Naive thymus-derived CD8-positive, alpha-beta T cell (primary cell): ENCODE measurements around the gene ERBIN. TPM values are rescaled to one million over a fixed set of nuclear protein-coding genes. Genes with fewer than 3 reads are reported as not detected.
"Not testable (repeated sequence)": the region's sequence is repeated elsewhere in the genome, so short reads cannot be mapped to it uniquely, and the experiment has no call there.

ENCODE experiments used
- ATAC-seq, 2 donors: fragments of 150-1000 bp; cut with Tn5 transposase in 1 of 2; sonication (Bioruptor Pico), chemical (Tn5 transposase) in 1 of 2; 1 replicate in 1 of 2; 2 replicates in 1 of 2; pipeline ENCODE4 v1.10.0; 2021; ENCODE audit warnings: mild to moderate bottlenecking in 2 of 2, moderate library complexity in 2 of 2
- POLR2A ChIA-PET: fragments of 350-600 bp; sonication (Branson Sonifier 250); formaldehyde crosslinking; loops from one replicate; lab custom pipeline; 2021; ENCODE audit warnings: antibody characterized with exemption; lab: Charles Lee
- DNase-seq, 10 donors: peaks; one replicate each; pipeline versions ENCODE4 v3.0.0 to v3.0.0-alpha.2; 2020 to 2022
- H3K27ac Mint-ChIP-seq, 10 donors: one replicate each; pipeline ENCODE4 v1.8.0; 2020 to 2022; ENCODE audit warnings: mild to moderate bottlenecking in 10 of 10, mixed read lengths in 10 of 10, moderate library complexity in 4 of 10, inconsistent platforms in 1 of 10
- H3K27me3 Mint-ChIP-seq, 5 donors: one replicate each; pipeline ENCODE4 v1.8.0; 2021 to 2022; ENCODE audit warnings: mixed read lengths in 5 of 5
- H3K36me3 Mint-ChIP-seq, 3 donors: one replicate each; pipeline ENCODE4 v1.8.0; 2020 to 2022; ENCODE audit warnings: mixed read lengths in 3 of 3, mild to moderate bottlenecking in 2 of 3, inconsistent platforms in 1 of 3
- H3K4me1 Mint-ChIP-seq, 4 donors: one replicate each; pipeline ENCODE4 v1.8.0; 2021 to 2022; ENCODE audit warnings: mixed read lengths in 4 of 4
- H3K4me3 Mint-ChIP-seq, 10 donors: one replicate each; pipeline ENCODE4 v1.8.0; 2020 to 2022; ENCODE audit warnings: mild to moderate bottlenecking in 10 of 10, mixed read lengths in 10 of 10, moderate library complexity in 6 of 10, inconsistent platforms in 1 of 10
- H3K9me3 Mint-ChIP-seq, 9 donors: one replicate each; pipeline ENCODE4 v1.8.0; 2020 to 2022; ENCODE audit warnings: mixed read lengths in 9 of 9, mild to moderate bottlenecking in 3 of 9, inconsistent platforms in 1 of 9, moderate library complexity in 1 of 9
- polyA plus RNA-seq, 3 donors: library from polyadenylated mRNA; unstranded; fragments of 300-500 nt; fragmentation: Illumina TruSeq; gene quantifications; one replicate each; pipeline ENCODE4 v1.2.3, GENCODE V29; 2021
- total RNA-seq, 8 experiments: library from RNA in 2 of 8; stranded (reverse) in 2 of 8; gene quantifications; one replicate each; pipeline ENCODE4 v1.2.3 and lab custom pipeline; 2021 to 2026

The ERBIN gene
- total and polyA plus RNA-seq, 5 experiments from 2014 or later: 50.3 to 135 (median 53.8) TPM

GRCh38 chr5:66015196-66015960, 89.0 kb downstream of the ERBIN start:
- POLR2A ChIA-PET: no interaction called here
- DNase-seq (no peak), ATAC-seq (no peak)
- Mint-ChIP-seq H3K9me3 (no peaks in the 10 kb centered on the region), H3K4me1 (peaks cover 9 to 53% (median 32%) of the 10 kb centered on the region in 4 donors), H3K27ac (peak overlapping the region in 4 of 10 donors; percentile 5 to 83 (median 62)), H3K4me3 (no peak overlapping the region), H3K27me3 (peaks cover 0 to 2% (median 0%) of the 10 kb centered on the region in 5 donors), H3K36me3 (peaks cover 0 to 77% (median 5%) of the 10 kb centered on the region in 3 donors)

DNA sequence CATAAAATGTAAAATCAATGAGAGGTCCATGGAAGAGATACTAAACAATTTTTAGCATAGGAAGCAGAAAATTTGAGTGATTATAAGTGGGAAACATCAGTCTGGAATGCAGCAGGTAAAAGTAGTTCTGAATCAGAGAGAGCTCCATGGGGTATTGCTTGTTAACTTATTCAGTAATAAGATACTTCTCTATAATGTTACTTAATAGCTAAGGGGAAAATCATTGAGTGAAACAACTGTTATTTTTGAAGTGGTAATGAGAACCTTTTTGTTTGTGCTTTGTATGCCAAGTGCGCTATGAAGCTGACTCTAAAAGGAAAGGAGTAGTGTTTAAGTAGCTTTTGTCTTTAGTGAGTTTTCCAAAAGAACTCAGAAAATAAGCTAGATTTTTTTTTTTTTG, 95.2 kb downstream of the ERBIN start:
- no peak overlapping the region for H3K4me3 Mint-ChIP-seq
- no peaks in the 10 kb centered on the region for H3K9me3 Mint-ChIP-seq
- DNase-seq (no peak), ATAC-seq (no peak)
- peak overlapping the region in 7 of 10 donors; percentile 2 to 66 (median 8) for H3K27ac Mint-ChIP-seq
- H3K4me1 Mint-ChIP-seq: peaks cover 8 to 29% (median 19%) of the 10 kb centered on the region in 4 donors
- POLR2A ChIA-PET: interaction anchor here (0.7 kb wide), 1 partner anchor 23 kb away, joined by 3 read pairs; no protein-coding TSS in a partner anchor
- H3K36me3 Mint-ChIP-seq: peaks cover 0 to 64% (median 1%) of the 10 kb centered on the region in 3 donors
- no peaks in the 10 kb centered on the region for H3K27me3 Mint-ChIP-seq

DNA sequence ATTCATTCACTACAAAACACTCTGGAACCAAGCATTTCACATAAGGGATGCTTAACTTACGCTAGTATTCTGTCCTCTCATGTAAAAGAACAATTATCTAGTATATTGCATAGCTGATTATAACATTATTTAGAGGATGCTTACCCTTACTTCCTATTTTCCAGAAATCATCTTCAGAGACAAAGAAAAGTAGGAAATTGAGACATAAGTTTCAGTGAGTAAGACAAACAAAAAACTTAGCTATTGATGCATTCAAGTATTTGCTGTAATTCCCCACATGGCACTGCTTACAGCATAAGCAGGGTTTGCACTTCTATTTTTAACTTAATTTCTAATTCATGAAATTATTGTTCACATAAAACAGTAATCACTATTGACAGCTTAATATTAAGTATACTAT, 112.9 kb downstream of the ERBIN start:
- POLR2A ChIA-PET: interaction anchor here (0.7 kb wide), 1 partner anchor 113 kb away, joined by 3 read pairs; the partner anchor contains the start of gene ERBIN
- H3K4me1 Mint-ChIP-seq: peaks cover 9 to 23% (median 18%) of the 10 kb centered on the region in 4 donors
- H3K36me3 Mint-ChIP-seq: peaks cover 0 to 83% (median 1%) of the 10 kb centered on the region in 3 donors
- ATAC-seq (no peak), DNase-seq (no peak)
- no peak overlapping the region for H3K4me3 Mint-ChIP-seq
- no peaks in the 10 kb centered on the region for H3K9me3 Mint-ChIP-seq
- no peak overlapping the region for H3K27ac Mint-ChIP-seq
- no peaks in the 10 kb centered on the region for H3K27me3 Mint-ChIP-seq

- ATAC-seq (no peak), DNase-seq (no peak)
- Mint-ChIP-seq H3K9me3 (no peaks in the 10 kb centered on the region), H3K4me3 (no peak overlapping the region), H3K27ac (peak overlapping the region in 2 of 10 donors; percentile 1 to 42), H3K27me3 (no peaks in the 10 kb centered on the region), H3K36me3 (peaks cover 0 to 83% (median 2%) of the 10 kb centered on the region in 3 donors), H3K4me1 (peaks cover 9 to 23% (median 17%) of the 10 kb centered on the region in 4 donors)
- POLR2A ChIA-PET: interaction anchor here (0.7 kb wide), 1 partner anchor 114 kb away, joined by 3 read pairs; the partner anchor contains the start of gene ERBIN
Measured at GRCh38 chr5:66039701-66040100, 113.3 kb downstream of the ERBIN start.

DNA sequence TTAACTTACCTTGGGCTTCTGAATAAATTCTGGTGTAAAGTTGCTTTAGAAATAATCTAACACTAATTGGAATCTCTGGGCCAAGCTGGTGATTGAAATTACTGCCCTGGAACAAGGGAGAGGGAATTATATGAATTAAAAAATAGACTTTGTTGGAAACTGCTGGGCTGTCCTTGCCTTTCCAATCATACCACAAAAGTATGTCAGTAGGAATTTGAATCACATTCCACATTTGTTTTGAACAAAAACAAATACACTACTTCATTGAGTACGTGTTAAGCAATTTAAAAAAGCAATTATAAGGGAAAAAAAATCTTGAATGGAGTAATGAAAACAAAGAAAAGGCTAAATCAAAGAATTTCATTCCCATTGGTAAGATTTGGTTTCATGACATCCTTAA, 115.3 kb downstream of the ERBIN start:
- Mint-ChIP-seq H3K4me1 (peaks cover 5 to 23% (median 12%) of the 10 kb centered on the region in 4 donors), H3K36me3 (peaks cover 3 to 84% (median 6%) of the 10 kb centered on the region in 3 donors), H3K27me3 (no peaks in the 10 kb centered on the region), H3K4me3 (no peak overlapping the region), H3K9me3 (no peaks in the 10 kb centered on the region), H3K27ac (peak overlapping the region in 4 of 10 donors; percentile 1 to 55 (median 29))
- POLR2A ChIA-PET: no interaction called here
- no peak for DNase-seq
- ATAC-seq: no peak

DNA sequence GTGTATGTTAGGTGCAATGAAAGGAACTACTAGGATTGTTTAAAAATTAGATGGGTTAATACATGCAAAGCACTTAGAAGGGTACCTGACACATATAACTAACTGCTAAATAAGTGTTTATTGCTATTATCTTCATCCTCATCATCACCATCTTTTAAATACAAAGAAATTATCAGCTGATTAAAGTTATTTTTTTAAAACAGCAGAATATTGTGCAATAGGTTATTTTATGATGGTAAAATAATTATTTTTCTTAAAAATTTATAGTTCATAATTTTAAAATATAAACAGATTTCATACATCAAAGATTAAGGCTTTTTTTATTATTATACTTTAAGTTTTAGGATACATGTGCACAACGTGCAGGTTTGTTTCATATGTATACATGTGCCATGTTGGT, 130.9 kb downstream of the ERBIN start:
- POLR2A ChIA-PET: no interaction called here
- H3K27me3 Mint-ChIP-seq: no peaks in the 10 kb centered on the region
- no peak overlapping the region for H3K4me3 Mint-ChIP-seq
- peaks cover 17 to 34% (median 30%) of the 10 kb centered on the region in 4 donors for H3K4me1 Mint-ChIP-seq
- peaks cover 0 to 20% (median 5%) of the 10 kb centered on the region in 9 donors for H3K9me3 Mint-ChIP-seq
- DNase-seq: no peak
- peaks cover 29 to 78% (median 35%) of the 10 kb centered on the region in 3 donors for H3K36me3 Mint-ChIP-seq
- H3K27ac Mint-ChIP-seq: no peak overlapping the region
- ATAC-seq: no peak

- peaks cover 0 to 20% (median 5%) of the 10 kb centered on the region in 9 donors for H3K9me3 Mint-ChIP-seq
- peak overlapping the region in 2 of 10 donors; percentile 5 to 53 for H3K4me3 Mint-ChIP-seq
- peaks cover 13 to 74% (median 22%) of the 10 kb centered on the region in 3 donors for H3K36me3 Mint-ChIP-seq
- peaks cover 31 to 65% (median 46%) of the 10 kb centered on the region in 4 donors for H3K4me1 Mint-ChIP-seq
- POLR2A ChIA-PET, DNase-seq, ATAC-seq, H3K27me3 Mint-ChIP-seq: not testable (repeated sequence)
- peak overlapping the region in 5 of 10 donors; percentile 14 to 76 (median 43) for H3K27ac Mint-ChIP-seq
Measured at GRCh38 chr5:66061320-66061719, 134.9 kb downstream of the ERBIN start.

- peak overlapping the region in 4 of 10 donors; percentile 11 to 77 (median 48) for H3K27ac Mint-ChIP-seq
- ATAC-seq, DNase-seq, H3K27me3 Mint-ChIP-seq, H3K4me3 Mint-ChIP-seq: not testable (repeated sequence)
- peaks cover 0 to 20% (median 5%) of the 10 kb centered on the region in 9 donors for H3K9me3 Mint-ChIP-seq
- peaks cover 11 to 73% (median 16%) of the 10 kb centered on the region in 3 donors for H3K36me3 Mint-ChIP-seq
- peaks cover 31 to 65% (median 45%) of the 10 kb centered on the region in 4 donors for H3K4me1 Mint-ChIP-seq
- POLR2A ChIA-PET: interaction anchor here (0.6 kb wide), 1 partner anchor 11 kb away, joined by 3 read pairs; no protein-coding TSS in a partner anchor
Measured at GRCh38 chr5:66063061-66063460, 136.7 kb downstream of the ERBIN start.

DNA sequence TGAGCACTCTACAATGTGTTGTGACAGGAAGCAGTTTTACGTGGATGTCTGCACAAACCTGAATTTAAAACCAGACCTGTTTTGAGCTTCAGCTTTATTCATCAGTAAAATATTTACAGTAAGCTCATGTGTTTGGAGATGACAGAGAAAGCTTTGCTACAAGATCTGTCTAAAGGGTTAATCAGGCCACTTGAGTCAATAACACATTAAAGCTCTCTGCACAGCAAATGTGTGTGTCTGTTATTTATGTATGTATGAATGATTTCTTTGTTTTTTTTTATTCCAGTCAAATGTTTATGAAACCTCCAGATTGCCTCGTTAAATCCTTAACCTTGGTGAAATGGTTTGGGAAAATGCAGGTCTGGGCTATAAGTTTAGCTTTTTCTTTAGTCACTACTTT, 140.5 kb downstream of the ERBIN start:
- DNase-seq (no peak), ATAC-seq (no peak)
- Mint-ChIP-seq H3K4me1 (peaks cover 23 to 39% (median 30%) of the 10 kb centered on the region in 4 donors), H3K27ac (no peak overlapping the region), H3K9me3 (peaks cover 0 to 4% (median 0%) of the 10 kb centered on the region in 9 donors), H3K27me3 (peaks cover 0 to 4% (median 0%) of the 10 kb centered on the region in 5 donors), H3K36me3 (peaks cover 9 to 72% (median 18%) of the 10 kb centered on the region in 3 donors), H3K4me3 (no peak overlapping the region)
- POLR2A ChIA-PET: interaction anchor here (1.2 kb wide), 1 partner anchor 141 kb away, joined by 3 read pairs; no protein-coding TSS in a partner anchor

GRCh38 chr5:66072031-66072430, 145.7 kb downstream of the ERBIN start:
- POLR2A ChIA-PET: interaction anchor here (0.7 kb wide), 1 partner anchor 42 kb away, joined by 4 read pairs; no protein-coding TSS in a partner anchor
- H3K36me3 Mint-ChIP-seq: peaks cover 5 to 51% (median 13%) of the 10 kb centered on the region in 3 donors
- DNase-seq (no peak), ATAC-seq (no peak)
- H3K9me3 Mint-ChIP-seq: no peaks in the 10 kb centered on the region
- peaks cover 0 to 4% (median 0%) of the 10 kb centered on the region in 5 donors for H3K27me3 Mint-ChIP-seq
- H3K4me3 Mint-ChIP-seq: no peak overlapping the region
- H3K4me1 Mint-ChIP-seq: peaks cover 0 to 6% (median 2%) of the 10 kb centered on the region in 4 donors
- H3K27ac Mint-ChIP-seq: peak overlapping the region in 7 of 10 donors; percentile 3 to 47 (median 15)

- Mint-ChIP-seq H3K4me3 (no peak overlapping the region), H3K27me3 (no peaks in the 10 kb centered on the region), H3K9me3 (no peaks in the 10 kb centered on the region), H3K36me3 (peaks cover 11 to 54% (median 25%) of the 10 kb centered on the region in 3 donors), H3K27ac (peak overlapping the region in 3 of 10 donors; percentile 8 to 40 (median 33)), H3K4me1 (peaks cover 4 to 17% (median 5%) of the 10 kb centered on the region in 4 donors)
- POLR2A ChIA-PET: no interaction called here
- DNase-seq (no peak), ATAC-seq (no peak)
Measured at GRCh38 chr5:66074901-66075300, 148.5 kb downstream of the ERBIN start.

- peaks cover 1 to 17% (median 5%) of the 10 kb centered on the region in 4 donors for H3K4me1 Mint-ChIP-seq
- H3K27ac Mint-ChIP-seq: no peak overlapping the region
- peaks cover 0 to 7% (median 2%) of the 10 kb centered on the region in 9 donors for H3K9me3 Mint-ChIP-seq
- DNase-seq (no peak), ATAC-seq (no peak)
- no peaks in the 10 kb centered on the region for H3K27me3 Mint-ChIP-seq
- H3K4me3 Mint-ChIP-seq: no peak overlapping the region
- POLR2A ChIA-PET: no interaction called here
- peaks cover 13 to 41% (median 32%) of the 10 kb centered on the region in 3 donors for H3K36me3 Mint-ChIP-seq
Measured at GRCh38 chr5:66080664-66081063, 154.3 kb downstream of the ERBIN start.
